HG02884 (cell line): ENCODE results near the gene LRP3.

ENCODE experiments used
- ATAC-seq: cut with Tn5 transposase; IDR thresholded peaks from one replicate; pipeline ENCODE4 v1.9.1; 2021; ENCODE audit warnings: mild to moderate bottlenecking, moderate library complexity; ENCODE audit not compliant: unreplicated experiment

LRP3 gene

DNA sequence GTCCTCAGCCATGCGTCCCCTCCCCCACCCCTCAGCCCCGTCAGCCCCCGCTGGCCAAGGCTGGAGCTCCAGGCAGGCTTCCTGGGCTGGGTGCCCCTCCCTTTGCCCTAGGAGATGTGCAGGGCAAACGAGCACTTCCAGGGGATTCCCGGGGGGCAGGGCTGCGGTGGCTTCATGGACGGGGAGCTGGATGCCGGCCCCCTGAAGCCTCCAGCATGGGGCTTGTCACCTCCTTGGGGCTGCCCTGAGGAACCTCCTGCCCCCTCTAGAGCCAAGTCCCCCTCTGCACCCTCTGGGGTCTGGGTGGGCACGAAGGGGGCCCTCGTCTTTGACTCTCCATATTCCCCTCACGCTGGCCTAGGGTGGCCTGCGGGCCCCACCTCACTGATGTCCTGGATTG lies 56.9 kb downstream of the LRP3 start:
- ATAC-seq: no peak

GRCh38 chr19:33251526-33252090 lies 57.5 kb downstream of the LRP3 start:
- ATAC-seq: no peak

GRCh38 chr19:33252418-33252962 lies 58.4 kb downstream of the LRP3 start:
- ATAC-seq: no peak

DNA sequence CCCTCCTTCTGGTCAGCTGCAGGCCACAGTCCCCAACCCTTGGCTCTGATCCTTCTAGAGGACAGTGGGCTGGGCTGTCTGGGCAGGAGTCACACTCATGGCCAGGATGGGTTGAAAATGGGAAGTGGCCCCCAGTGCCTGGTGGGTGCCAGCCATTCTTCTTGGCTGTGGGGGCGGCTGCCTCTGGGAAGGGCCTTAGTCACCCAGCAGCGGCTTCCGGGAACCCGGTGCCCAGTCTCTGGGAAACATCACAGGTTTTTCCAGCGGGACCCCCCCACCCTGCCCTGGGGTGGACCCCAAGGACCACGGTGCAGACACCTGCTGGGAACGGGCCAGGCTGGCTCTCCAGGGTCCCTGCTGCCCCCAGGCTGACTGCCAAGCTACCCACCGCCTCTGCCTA lies 58.8 kb downstream of the LRP3 start:
- no peak for ATAC-seq

DNA sequence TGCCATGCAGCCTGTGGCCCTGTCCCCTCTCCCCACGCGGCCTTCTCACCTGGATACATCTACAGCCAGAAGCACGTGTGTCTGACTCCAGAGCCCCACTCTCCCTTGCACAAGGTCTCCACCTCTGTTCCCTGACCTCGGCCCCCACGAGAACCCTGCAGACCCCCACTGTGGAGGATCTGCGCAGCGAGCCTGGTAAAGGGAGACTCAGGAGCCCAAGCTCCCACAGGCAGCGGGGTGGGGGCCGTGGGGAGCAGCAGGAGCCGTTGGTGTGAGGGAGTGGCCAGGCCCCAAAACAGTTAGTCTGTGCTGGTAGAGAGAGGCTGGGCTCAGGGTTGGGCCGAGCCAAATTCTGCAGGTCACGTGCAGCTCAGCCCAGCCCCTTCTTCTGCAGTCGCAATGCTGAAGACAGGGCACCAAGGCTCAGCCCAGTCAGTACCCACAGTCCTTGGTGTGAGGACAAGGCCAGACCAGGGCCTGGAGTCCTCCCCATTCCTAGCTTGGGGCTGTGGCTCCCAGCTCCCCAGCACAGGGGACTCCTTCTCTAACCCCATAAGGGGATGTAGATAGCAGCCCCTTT lies 60.2 kb downstream of the LRP3 start:
- no peak for ATAC-seq

DNA sequence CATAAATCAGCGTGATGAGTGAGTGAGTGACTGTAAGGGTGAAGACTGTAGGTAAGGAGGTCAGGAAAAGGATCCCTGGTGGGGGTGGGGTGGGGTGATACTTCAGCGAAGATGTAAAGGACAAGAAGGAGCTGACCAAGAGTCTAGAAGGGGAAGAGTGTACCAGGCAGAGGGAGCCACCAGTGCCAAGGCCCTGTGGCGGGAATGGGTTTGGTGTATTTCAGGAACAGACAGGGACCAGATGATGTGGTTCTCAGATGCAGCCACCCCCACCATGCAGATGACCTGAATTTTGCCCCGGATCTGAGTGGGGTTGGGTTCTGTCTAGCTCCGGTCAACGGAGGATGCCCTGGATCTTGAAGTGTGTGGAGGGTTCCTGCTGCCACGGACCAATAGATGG lies 61.7 kb downstream of the LRP3 start:
- ATAC-seq: no peak

DNA sequence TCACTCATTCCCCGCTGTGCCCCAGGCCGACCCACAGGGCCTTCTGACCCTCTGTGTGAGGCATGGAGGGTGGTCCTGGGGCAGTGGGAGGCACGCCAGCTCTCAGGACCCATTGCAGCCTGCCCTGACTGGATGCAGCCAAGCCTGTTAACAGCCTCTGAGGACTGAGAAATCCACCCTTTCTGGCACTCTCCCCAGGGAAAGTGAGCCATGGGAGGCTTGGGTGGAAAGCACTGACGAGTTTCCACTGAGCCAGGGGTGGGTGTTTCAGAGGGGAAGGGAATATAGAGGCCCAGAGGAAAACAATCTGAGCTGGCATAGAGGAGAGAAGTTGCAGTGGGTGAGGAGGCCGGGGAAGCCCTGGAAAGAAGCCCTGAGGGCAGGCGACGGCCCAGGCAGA lies 62.1 kb downstream of the LRP3 start:
- no peak for ATAC-seq

DNA sequence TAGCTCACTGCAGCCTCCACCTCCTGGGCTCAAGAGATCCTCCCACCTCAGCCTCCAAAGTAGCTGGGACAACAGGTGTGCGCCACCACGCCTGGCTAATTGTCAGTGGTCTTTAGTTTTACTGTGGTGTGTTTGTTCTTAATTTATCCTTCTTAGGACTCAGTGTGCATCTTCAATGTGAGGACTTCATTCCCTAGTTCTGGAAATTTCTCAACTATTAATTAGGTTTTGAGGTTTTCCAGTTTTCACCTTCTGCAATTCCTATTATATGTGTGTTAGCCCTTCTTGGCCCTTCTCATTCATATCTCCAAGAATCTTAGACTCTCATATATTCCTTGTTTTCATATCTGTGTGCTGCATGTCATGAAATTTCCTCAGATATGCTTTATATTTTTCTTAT lies 63.7 kb downstream of the LRP3 start:
- ATAC-seq: no peak
